Smooth muscle cell (in vitro differentiated cells): Measurements from ENCODE around the gene MARCHF7. TPM values are rescaled to one million over a fixed set of nuclear protein-coding genes. Genes with fewer than 3 reads are reported as not detected.
"Not testable (repeated sequence)": the region's sequence is repeated elsewhere in the genome, so short reads cannot be mapped to it uniquely, and the experiment has no call there.

Source experiments
- DNase-seq: peaks from one replicate; lab custom pipeline; 2025; ENCODE audit not compliant: unreplicated experiment; lab: John Stamatoyannopoulos, UW
- H2AFZ ChIP-seq: fragments of 200-600 bp; sonication (generic); 2 replicates; pipeline ENCODE4 v1.6.0; 2016; ENCODE audit warnings: antibody characterized with exemption, low read depth, mild to moderate bottlenecking
- H3F3A ChIP-seq: fragments of 200-600 bp; sonication (generic); 2 replicates; pipeline ENCODE4 v1.6.0; 2017; ENCODE audit warnings: antibody characterized with exemption, low read depth
- H3K27ac ChIP-seq: fragments of 200-600 bp; sonication (generic); 2 replicates; pipeline ENCODE4 v1.5.1; 2016; ENCODE audit warnings: low read depth, mild to moderate bottlenecking
- H3K27me3 ChIP-seq: fragments of 200-600 bp; sonication (generic); 2 replicates; pipeline ENCODE4 v1.6.1; 2016; ENCODE audit warnings: low read depth, mild to moderate bottlenecking
- H3K36me3 ChIP-seq: fragments of 200-600 bp; sonication (generic); 2 replicates; pipeline ENCODE4 v1.5.1; 2016; ENCODE audit warnings: low read depth
- H3K4me1 ChIP-seq: fragments of 200-600 bp; sonication (generic); 2 replicates; pipeline ENCODE4 v1.5.1; 2016; ENCODE audit warnings: low read depth
- H3K4me2 ChIP-seq: fragments of 200-600 bp; sonication (generic); 2 replicates; pipeline ENCODE4 v1.6.0; 2016; ENCODE audit warnings: mild to moderate bottlenecking
- H3K4me3 ChIP-seq: fragments of 200-600 bp; sonication (generic); 2 replicates; pipeline ENCODE4 v1.5.1; 2016; ENCODE audit warnings: mild to moderate bottlenecking
- H3K79me2 ChIP-seq: fragments of 200-600 bp; sonication (generic); 2 replicates; pipeline ENCODE4 v1.6.0; 2016; ENCODE audit warnings: low read depth, mild to moderate bottlenecking
- H3K9ac ChIP-seq: fragments of 200-600 bp; sonication (generic); 2 replicates; pipeline ENCODE4 v1.6.0; 2016; ENCODE audit warnings: low read depth
- H3K9me3 ChIP-seq: fragments of 200-600 bp; sonication (generic); replicated peaks from 2 replicates; pipeline ENCODE4 v1.5.1; 2016; ENCODE audit warnings: low read depth
- H4K20me1 ChIP-seq: fragments of 200-600 bp; sonication (generic); 2 replicates; pipeline ENCODE4 v1.6.0; 2016; ENCODE audit warnings: low read depth
- WGBS: methylation state at CpG from one replicate; pipeline ENCODE4 v1.1.7; 2016; ENCODE audit warnings: low lambda C conversion rate; 5-methylcytosine and 5-hydroxymethylcytosine counted together
- polyA plus RNA-seq: library from polyadenylated mRNA; unstranded; fragments of >200 nt; fragmentation: Nextera tagmentation; extraction: Ambion mirVana; gene quantifications from 2 replicates; pipeline ENCODE4 v1.2.1, GENCODE V29; 2016
- total RNA-seq: library from RNA; depleted of rRNA; stranded (reverse); fragments of >200 nt; gene quantifications from 2 replicates; pipeline ENCODE4 v1.2.3, GENCODE V29; 2014
- TF ChIP-seq, protein P1 (sequence below): fragments of 200-600 bp; sonication (generic); IDR thresholded peaks from 2 replicates; pipeline ENCODE4 v1.5.1; 2017; ENCODE audit warnings: borderline replicate concordance, mild to moderate bottlenecking, antibody characterized with exemption; ENCODE audit not compliant: insufficient read depth, poor library complexity, severe bottlenecking

Gene MARCHF7, protein sequence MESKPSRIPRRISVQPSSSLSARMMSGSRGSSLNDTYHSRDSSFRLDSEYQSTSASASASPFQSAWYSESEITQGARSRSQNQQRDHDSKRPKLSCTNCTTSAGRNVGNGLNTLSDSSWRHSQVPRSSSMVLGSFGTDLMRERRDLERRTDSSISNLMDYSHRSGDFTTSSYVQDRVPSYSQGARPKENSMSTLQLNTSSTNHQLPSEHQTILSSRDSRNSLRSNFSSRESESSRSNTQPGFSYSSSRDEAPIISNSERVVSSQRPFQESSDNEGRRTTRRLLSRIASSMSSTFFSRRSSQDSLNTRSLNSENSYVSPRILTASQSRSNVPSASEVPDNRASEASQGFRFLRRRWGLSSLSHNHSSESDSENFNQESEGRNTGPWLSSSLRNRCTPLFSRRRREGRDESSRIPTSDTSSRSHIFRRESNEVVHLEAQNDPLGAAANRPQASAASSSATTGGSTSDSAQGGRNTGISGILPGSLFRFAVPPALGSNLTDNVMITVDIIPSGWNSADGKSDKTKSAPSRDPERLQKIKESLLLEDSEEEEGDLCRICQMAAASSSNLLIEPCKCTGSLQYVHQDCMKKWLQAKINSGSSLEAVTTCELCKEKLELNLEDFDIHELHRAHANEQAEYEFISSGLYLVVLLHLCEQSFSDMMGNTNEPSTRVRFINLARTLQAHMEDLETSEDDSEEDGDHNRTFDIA
- total RNA-seq: 235 and 280 TPM in 2 replicates
- polyA plus RNA-seq: 97.1 and 110 TPM in 2 replicates

DNA sequence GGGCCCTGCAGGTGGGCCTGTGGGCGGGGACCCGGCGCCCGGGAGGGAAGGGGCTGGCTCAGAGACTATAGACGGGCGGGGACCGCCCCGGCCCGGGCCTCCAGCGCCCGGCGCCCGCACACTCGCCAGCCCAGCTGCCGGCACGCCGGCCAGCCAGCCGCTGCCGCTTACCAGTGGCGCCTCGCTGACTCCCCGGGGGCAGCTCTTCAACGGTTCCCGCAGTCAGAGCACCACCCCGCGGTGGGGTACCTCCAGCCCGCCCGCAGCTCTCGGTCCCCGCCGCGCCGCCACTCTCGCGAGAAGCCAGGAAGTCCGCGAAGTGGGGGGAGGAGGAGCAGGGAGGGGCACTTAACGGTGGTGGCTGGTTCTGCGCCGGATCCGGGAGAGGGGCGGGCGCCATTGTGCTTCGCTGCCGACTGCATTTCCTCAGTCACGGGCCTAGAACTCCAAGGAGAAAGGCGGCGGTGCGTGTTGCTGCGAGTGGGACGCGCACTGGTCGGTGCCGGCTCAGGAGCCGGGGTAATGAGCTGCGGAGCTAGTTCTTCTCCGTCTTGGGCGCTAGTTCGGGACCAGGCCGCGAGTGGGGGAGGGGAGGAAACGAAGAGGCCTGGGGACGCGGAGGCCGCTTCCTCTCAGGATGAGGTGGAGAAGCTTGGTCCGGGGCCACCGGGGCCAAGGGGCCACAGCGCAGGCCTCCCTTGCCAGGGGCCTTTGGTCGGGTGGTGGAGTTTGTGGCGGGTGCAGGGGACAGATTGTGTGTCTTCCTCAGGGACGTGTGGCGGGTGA, at the start of gene MARCHF7:
MARCHF7 (plus strand) TSS at position 364 of the 786 bp plus-strand sequence. CDS start 16,517 bp downstream, outside the sequence.
- peak within 1 kb of the TSS; percentile 86 for H3K27ac ChIP-seq
- H2AFZ ChIP-seq: peak within 1 kb of the TSS; percentile 80
- TF ChIP-seq, protein P1, sequence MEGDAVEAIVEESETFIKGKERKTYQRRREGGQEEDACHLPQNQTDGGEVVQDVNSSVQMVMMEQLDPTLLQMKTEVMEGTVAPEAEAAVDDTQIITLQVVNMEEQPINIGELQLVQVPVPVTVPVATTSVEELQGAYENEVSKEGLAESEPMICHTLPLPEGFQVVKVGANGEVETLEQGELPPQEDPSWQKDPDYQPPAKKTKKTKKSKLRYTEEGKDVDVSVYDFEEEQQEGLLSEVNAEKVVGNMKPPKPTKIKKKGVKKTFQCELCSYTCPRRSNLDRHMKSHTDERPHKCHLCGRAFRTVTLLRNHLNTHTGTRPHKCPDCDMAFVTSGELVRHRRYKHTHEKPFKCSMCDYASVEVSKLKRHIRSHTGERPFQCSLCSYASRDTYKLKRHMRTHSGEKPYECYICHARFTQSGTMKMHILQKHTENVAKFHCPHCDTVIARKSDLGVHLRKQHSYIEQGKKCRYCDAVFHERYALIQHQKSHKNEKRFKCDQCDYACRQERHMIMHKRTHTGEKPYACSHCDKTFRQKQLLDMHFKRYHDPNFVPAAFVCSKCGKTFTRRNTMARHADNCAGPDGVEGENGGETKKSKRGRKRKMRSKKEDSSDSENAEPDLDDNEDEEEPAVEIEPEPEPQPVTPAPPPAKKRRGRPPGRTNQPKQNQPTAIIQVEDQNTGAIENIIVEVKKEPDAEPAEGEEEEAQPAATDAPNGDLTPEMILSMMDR: peak; percentile 47
- peak within 1 kb of the TSS; percentile 74 for H3K4me3 ChIP-seq
- H3K4me1 ChIP-seq: peaks cover 14% of the 10 kb centered on the region
- H4K20me1 ChIP-seq: peaks cover 45% of the 10 kb centered on the region
- H3K4me2 ChIP-seq: peak within 1 kb of the TSS; percentile 88
- no peaks in the 10 kb centered on the region for H3K9me3 ChIP-seq
- peaks cover 50% of the 10 kb centered on the region for H3K79me2 ChIP-seq
- H3K27me3 ChIP-seq: no peaks in the 10 kb centered on the region
- peak within 1 kb of the TSS; percentile 95 for H3K9ac ChIP-seq
- peaks cover 3% of the 10 kb centered on the region for H3K36me3 ChIP-seq
- H3F3A ChIP-seq: no peaks in the 10 kb centered on the region
- DNase-seq: peak; percentile 89
- 2% methylated on average over 69 of the region's 72 CpGs for WGBS

DNA sequence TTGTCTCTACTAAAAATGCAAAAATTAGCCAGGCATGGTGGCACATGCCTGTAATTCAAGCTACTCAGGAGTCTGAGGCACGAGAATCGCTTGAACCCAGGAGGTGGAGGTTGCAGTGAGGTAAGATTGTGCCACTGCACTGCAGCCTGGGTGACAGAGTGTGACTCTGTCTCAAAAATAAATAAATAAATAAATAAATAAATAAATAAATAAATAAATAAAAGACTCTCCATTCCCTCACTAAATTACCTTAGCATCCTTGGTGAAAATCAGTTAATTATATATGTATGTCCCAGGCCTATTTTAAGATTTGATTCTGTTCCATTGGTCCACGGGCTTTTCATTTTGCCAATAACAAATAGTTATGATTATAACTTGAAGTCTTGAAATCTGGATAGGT, 44.9 kb upstream of the MARCHF7 start:
- not testable (repeated sequence) for H3K4me1 ChIP-seq, H3K9ac ChIP-seq, DNase-seq, H3K36me3 ChIP-seq, H3K9me3 ChIP-seq, H2AFZ ChIP-seq, H3K4me2 ChIP-seq, H3K4me3 ChIP-seq, H3K79me2 ChIP-seq, H3F3A ChIP-seq, H3K27ac ChIP-seq, H4K20me1 ChIP-seq, H3K27me3 ChIP-seq
- 96% methylated on average over 3 of the region's 3 CpGs for WGBS

DNA sequence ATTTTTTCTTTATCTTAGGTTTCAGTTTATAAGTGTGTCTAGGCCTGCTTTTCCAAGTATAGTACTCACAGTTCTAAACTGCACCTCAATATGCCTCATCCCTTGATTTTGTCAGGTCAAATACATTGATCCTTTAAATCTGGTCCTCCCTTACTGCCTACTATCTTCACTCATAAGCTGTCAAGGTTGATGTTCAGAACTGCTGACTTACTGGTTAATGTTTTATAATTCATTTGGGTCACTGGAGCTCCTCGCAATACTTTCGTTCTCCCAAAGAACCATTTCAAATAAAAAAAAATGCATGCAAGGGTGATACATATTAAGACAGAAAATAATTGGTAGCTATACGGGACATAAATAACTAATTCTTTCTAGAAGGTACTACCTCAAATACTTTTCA, 41.3 kb upstream of the MARCHF7 start:
- DNase-seq: no peak
- H3F3A ChIP-seq: no peaks in the 10 kb centered on the region
- H3K36me3 ChIP-seq: no peaks in the 10 kb centered on the region
- TF ChIP-seq, protein P1: no peak
- H3K27ac ChIP-seq: no peak overlapping the region
- H3K9me3 ChIP-seq: no peaks in the 10 kb centered on the region
- H3K9ac ChIP-seq: no peak overlapping the region
- H3K27me3 ChIP-seq: no peaks in the 10 kb centered on the region
- no peak overlapping the region for H2AFZ ChIP-seq
- no peak overlapping the region for H3K4me3 ChIP-seq
- WGBS: 98% methylated on average over 3 of the region's 3 CpGs
- no peaks in the 10 kb centered on the region for H3K79me2 ChIP-seq
- H3K4me2 ChIP-seq: no peak overlapping the region
- no peaks in the 10 kb centered on the region for H3K4me1 ChIP-seq
- H4K20me1 ChIP-seq: no peaks in the 10 kb centered on the region

DNA sequence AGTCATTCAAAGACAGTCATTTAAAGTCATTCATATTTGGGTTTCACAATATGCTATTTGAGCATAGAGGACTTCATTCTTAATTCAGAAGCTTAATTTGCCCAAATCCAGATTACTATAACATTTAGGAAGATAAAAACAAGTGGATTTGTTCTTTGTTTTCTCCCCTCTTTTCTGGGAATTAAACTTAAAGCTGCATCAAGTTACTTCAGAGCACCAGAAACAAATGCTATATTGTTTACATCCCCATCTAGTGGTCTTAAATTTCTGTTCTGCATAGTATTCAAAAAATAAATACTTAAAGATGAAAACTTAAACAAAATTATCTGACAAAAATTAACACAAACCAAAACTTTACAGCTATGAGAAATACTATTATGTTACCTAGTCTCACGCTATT, 34.7 kb upstream of the MARCHF7 start:
- Histone ChIP-seq H3K27me3 (no peaks in the 10 kb centered on the region), H3K4me3 (no peak overlapping the region), H3K4me1 (no peaks in the 10 kb centered on the region), H3K9me3 (no peaks in the 10 kb centered on the region), H3K4me2 (no peak overlapping the region), H3K36me3 (no peaks in the 10 kb centered on the region), H3K9ac (no peak overlapping the region), H4K20me1 (no peaks in the 10 kb centered on the region), H3K79me2 (no peaks in the 10 kb centered on the region), H2AFZ (no peak overlapping the region), H3K27ac (no peak overlapping the region), H3F3A (no peaks in the 10 kb centered on the region)
- no peak for DNase-seq
- WGBS: 90% methylated on average over 1 of the region's 1 CpG
- TF ChIP-seq, protein P1: peak; percentile 34
